ENCODE data around the gene LARGE1.

LARGE1 gene

GRCh38 chr22:33909911-33910310 is 10.4 kb downstream of the LARGE1 start:
- no peak for DNase-seq

DNA sequence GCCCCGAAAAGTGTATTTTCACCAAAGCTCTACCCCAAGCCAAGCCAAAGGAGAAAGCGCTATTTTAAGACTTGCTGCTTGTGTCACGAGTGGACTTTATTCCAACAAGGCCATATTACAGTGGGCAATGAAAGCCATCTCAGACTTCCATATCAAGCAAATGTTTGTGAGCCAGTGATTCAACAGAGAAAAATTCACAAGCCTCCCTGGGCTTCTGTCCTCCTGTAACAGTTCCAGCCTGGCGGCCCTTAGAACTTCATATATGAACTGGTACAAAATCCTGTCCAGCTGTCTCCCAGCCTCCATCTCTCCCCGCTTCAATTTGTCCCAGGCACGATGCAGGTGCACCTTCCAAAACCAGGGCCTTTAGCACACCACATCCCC is 11.2 kb downstream of the LARGE1 start:
- no peak for DNase-seq

DNA sequence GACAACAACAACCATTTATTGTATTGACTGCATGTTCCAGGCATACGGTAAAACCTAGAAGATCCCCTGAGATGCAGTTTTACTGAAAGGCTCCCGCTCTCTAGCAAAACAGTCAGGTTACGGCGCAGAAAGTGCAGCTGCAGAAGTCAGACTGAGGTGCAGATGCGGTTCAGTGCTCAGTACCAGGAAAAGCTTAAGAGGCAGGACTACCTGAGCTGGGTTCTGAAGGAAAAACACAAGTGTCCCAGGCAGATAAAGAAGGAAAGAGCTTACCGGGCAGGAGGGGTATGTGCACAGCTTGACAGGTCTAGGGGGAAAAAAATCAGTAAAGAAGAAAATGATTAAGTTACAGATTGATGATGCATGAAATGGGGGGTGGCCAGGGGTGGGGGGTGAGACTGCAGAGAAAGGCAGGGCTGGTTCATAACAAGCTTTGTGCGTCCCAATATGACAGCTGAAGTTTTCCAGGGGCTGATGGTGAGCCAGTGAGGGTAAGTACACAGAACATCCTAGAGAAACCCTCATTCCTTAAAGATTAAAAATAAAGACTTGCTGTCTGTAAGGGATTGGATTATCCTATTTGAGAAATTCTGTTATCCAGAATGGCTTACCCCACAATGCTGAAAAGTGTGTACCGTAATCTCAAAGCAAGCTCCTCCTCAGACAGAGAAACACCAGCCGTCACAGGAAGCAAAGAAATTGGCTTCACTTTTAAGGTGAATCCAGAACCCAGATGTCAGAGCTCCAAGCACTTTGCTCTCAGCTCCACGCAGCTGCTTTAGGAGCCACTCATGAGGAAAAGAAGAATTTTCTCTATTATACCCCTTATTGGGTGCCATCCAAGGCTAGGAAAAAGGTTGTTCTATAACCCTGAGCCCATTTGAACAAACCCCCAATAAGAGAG is 11.9 kb downstream of the LARGE1 start:
- DNase-seq: no peak

DNA sequence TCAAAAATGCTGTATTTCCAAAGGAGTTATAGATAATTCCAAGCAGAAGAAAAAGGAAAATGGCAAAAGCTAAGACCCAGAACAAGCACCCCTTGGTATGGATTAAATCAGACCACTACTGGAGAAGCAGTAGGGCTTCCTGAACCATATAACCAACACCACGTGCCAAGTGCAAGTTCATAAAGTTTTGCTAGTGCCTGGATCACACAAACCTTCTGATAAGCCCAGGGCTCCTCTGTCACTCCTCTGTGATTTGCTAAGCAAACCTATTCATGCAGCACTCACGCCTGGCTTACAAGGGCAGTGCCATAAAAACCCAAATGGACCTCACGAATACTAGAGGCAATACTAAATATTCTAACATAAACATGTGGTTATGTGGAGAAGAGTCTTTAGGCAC is 13.3 kb downstream of the LARGE1 start:
- no peak for DNase-seq

DNA sequence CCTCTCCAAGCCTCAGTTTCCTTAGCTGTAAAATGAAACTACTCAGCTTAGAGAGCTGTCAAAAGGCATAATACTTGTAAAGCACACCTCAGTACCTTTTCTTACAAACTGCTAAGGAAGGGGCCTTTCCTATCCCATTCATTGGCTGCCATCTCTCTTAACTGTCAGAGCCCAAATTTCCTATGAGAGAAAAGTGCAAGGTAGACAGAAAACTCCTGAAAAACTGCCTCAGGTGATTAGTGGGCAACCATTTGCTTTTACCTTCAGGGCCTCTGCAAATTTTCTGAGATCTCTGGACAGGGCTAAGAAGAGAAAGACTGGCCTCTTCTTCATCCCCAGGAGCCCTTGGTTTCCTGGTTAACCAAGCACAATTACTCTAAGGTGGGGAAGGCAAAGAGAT is 13.8 kb downstream of the LARGE1 start:
- DNase-seq: no peak

- DNase-seq: no peak
Observed at GRCh38 chr22:33903012-33903411, 17.3 kb downstream of the LARGE1 start.

GRCh38 chr22:33902073-33902472 is 18.2 kb downstream of the LARGE1 start:
- DNase-seq: no peak

DNA sequence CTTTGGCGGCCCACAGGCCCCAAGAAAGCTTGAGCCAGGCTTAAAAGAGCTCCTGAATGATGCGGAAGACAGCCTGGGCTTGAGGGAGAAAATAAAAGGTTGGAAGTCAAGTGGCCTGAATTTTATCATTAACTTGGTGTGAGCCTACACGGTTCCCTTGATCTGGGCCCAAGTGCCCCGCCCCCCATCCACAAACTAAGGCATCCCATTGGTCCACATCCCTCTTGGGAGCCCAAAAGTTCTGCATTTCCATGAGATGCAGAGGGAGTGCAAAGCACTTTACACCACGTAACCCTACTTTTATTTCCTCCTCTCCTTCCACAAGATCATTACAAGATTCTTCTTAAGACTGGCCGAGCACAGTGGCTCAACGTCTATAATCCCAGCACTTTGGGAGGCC is 22.2 kb downstream of the LARGE1 start:
- no peak for DNase-seq

DNA sequence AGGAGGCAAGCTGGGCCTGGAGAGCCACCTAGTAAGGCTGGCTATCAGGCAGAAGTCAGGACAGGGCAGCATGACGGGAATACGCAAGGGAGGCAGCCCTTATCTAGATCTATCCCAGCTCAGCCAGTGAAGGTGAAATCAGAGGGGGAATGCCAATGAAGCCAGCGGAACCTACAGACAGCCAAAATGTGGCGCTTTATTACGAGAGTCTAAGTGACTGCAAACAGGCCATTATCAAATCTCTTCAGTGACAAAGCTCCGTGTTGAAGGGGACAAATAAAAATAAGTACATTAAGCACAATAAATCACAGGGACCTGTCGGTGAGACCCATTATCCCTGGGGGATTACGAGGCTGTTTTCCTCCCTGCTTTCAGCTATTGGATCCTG is 22.8 kb downstream of the LARGE1 start:
- no peak for DNase-seq

GRCh38 chr22:33896575-33897447 is 23.5 kb downstream of the LARGE1 start:
- DNase-seq: no peak

DNA sequence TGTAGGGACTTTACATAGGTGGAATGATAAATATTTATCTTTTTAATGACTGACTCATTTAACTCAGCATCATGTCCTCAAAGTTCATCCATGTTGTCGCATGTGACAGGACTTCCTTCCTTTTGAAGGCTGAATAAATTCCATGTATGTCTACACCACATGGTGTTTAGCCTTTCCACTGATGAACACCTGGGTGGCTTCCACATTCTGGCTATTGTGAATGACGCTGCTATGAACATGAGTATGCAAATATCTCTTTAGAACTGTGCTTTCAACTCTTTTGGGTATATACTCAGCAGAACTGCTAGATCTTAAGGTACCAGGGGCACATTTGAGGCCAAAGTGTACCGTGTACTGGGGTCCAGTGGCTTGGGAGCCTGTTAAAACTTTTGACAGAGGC is 24.1 kb downstream of the LARGE1 start:
- no peak for DNase-seq

GRCh38 chr22:33895444-33895843 is 24.8 kb downstream of the LARGE1 start:
- DNase-seq: no peak

- DNase-seq: no peak
Observed at GRCh38 chr22:33894515-33894914, 25.8 kb downstream of the LARGE1 start.

DNA sequence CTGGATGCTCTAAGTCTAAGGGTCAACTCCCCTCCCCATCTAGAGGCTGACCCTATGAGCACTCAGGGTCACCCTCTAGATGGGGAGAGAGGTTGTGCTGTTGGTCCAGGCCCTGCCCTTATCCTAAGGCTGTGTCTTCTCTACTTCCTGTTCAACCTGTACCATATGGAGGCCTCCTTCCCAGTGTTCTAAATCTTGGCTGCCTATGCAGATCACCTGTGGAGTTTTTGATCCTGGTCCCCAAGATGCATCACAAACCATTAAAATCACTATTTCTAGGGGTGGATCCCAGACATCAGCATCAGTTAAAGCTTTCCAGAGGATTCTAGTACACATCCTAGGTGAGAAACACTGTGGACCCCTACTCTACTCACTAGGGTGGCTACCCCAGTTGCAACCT is 26.2 kb downstream of the LARGE1 start:
- DNase-seq: no peak

DNA sequence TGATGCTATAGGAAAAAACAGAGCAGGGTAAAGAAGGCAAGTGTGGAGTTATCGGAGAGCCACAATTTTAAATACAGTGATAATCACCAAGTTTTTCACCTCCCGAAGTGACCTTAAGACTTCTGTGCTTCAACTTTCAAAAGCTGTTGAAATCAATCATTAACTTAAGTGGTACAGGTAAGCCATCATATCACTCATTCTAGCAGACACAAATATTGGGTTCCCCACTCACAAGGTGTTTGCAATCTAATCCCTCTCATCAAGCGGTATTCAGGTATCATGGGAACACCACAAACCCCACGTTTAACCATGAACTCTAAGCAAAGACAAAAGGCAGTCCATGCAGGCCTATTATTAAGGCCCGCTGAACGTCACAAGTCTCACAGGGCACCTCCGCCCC is 26.8 kb downstream of the LARGE1 start:
- DNase-seq: no peak

GRCh38 chr22:33891992-33892391 is 28.3 kb downstream of the LARGE1 start:
- DNase-seq: no peak

GRCh38 chr22:33891455-33891854 is 28.8 kb downstream of the LARGE1 start:
- no peak for DNase-seq

DNA sequence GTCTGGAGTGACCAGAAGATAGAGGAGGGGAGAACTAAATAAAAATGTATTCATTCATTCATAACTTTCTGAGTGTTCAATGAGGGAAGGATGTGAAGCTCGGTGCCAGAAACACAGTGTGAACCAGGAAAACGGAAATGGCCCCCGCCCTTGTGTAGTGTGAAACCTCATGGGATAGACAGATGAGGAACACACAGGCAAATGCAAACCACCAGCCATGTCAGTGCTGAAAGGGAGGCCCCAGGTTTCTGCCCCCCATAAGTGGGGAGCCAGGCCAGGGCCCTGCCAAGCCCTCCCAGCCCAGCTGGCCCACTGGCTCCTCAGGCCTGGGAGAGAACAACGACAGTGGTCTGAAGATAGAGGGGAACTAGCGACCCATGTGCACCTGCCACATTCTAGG is 30.5 kb downstream of the LARGE1 start:
- DNase-seq: no peak

DNA sequence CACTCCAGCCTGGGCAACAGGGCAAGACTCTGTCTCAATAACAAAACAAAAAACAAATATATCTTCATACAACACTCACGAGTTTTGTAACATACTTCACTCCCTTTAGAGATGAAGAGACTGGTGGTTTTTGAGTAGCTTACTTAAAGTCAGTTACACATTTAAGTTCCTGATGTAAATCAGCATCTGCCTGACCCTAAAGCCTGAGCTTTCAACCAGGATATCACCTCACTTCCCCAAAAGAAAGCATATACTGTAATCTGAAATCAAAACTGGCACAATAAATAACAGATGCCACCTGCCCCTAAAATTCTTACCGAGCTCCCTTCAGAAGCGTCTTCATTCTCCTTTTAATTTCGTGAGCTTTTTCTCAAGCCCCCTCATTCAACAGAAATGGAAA is 31.5 kb downstream of the LARGE1 start:
- no peak for DNase-seq

DNA sequence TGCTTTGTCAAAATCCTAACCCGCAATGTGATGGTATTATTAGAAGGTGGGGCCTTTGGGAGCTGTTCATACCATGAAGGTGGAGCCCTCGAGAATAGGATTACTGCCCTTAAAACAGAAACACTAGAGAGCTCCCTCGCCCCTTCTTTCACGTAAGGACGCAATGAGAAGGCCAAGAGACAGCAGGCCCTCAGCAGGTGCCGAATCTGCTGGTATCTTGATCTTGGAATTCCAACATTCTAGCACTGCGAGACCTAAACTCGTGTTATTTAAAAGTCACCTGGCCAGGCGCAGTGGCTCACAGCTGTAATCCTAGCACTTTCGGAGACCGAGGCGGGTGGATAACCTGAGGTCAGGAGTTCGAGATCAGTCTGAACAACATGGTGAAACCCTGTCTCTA is 33.1 kb downstream of the LARGE1 start:
- no peak for DNase-seq

DNA sequence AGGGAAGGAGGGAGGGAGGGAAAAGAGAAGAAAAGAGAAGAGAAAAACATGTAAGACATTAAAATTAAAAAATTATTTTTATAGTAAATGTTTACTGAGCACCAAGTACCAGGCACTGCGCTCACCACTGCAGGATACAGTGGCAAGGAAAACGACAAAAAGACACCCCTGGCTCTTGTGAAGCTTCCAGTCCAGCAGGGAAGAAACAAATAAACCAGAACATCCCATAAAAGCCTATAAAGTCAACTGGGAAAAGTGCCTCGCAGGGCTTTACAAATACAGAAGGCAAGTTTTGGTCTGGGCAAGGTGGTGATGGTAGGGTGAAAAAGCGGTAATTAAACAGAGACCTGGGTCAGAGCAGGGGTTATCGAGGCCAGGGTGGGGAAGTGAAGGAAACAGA is 33.6 kb downstream of the LARGE1 start:
- DNase-seq: no peak

GRCh38 chr22:33884829-33885228 is 35.4 kb downstream of the LARGE1 start:
- no peak for DNase-seq

- DNase-seq: no peak
Observed at GRCh38 chr22:33883961-33884808, 36.1 kb downstream of the LARGE1 start.

Data from CD4-positive, alpha-beta T cell treated with Interferon gamma for 1 hour (primary cell).